ENCODE measurements around the gene SPOP. TPM values are rescaled to one million over a fixed set of nuclear protein-coding genes. Genes with fewer than 3 reads are reported as not detected.

SPOP gene
- total RNA-seq, 1 experiment from 2014 or later: 79.9 TPM

DNA sequence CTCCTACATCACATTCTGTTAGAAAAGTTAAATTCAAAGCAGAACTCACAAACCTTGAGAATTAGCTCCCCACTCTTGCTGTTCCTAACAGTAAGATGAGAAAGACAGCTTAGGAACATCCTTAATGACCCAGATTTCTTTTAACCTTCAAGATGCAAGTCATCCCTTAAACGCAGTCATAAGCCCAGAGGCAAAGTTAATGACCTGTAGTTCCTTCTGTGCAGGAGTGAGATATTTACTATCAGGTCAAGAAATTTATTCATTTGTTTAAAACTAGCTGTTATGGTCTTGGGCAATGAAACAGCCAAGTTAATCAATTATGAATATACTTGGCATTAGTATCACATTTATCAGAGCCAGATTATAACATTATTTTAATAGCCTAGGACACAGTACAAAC is 65.2 kb downstream of the SPOP start:
- H3K4me3 Mint-ChIP-seq (ENCODE audit: low read depth, unreplicated experiment): no peak overlapping the region
- BruUV-seq (replicated peaks): no TSS peak
- H3K27ac Mint-ChIP-seq (ENCODE audit: unreplicated experiment): no peak overlapping the region
- no peaks in the 10 kb centered on the region for H3K27me3 Mint-ChIP-seq (ENCODE audit: unreplicated experiment)
- H3K36me3 Mint-ChIP-seq (ENCODE audit: insufficient read depth, unreplicated experiment): peaks cover 6% of the 10 kb centered on the region
- no peak for DNase-seq
- intact Hi-C loops (cut with micrococcal nuclease; ENCODE audit: unreplicated experiment): no loop called here
- H3K4me1 Mint-ChIP-seq (ENCODE audit: low read depth, unreplicated experiment): no peaks in the 10 kb centered on the region
- no peak for TF ChIP-seq CTCF (IDR thresholded peaks at IDR 0.05; ENCODE audit: unreplicated experiment)
- CTCF ChIA-PET: interaction anchor here (0.6 kb wide), 1 partner anchor 71 kb away, joined by 4 read pairs; no protein-coding TSS in a partner anchor
- no peaks in the 10 kb centered on the region for H3K9me3 Mint-ChIP-seq (ENCODE audit: low read depth, unreplicated experiment)

- no peaks in the 10 kb centered on the region for H3K9me3 Mint-ChIP-seq (ENCODE audit: low read depth, unreplicated experiment)
- no peak overlapping the region for H3K4me3 Mint-ChIP-seq (ENCODE audit: low read depth, unreplicated experiment)
- H3K27me3 Mint-ChIP-seq (ENCODE audit: unreplicated experiment): no peaks in the 10 kb centered on the region
- no peaks in the 10 kb centered on the region for H3K4me1 Mint-ChIP-seq (ENCODE audit: low read depth, unreplicated experiment)
- intact Hi-C loops (cut with micrococcal nuclease; ENCODE audit: unreplicated experiment): no loop called here
- BruUV-seq (replicated peaks): no TSS peak
- CTCF ChIA-PET: no interaction called here
- H3K27ac Mint-ChIP-seq (ENCODE audit: unreplicated experiment): no peak overlapping the region
- no peak for TF ChIP-seq CTCF (IDR thresholded peaks at IDR 0.05; ENCODE audit: unreplicated experiment)
- peaks cover 21% of the 10 kb centered on the region for H3K36me3 Mint-ChIP-seq (ENCODE audit: insufficient read depth, unreplicated experiment)
- DNase-seq: no peak
Measured at GRCh38 chr17:49610883-49611584, 66.9 kb downstream of the SPOP start.

- intact Hi-C loops (cut with micrococcal nuclease; ENCODE audit: unreplicated experiment): no loop called here
Measured at GRCh38 chr17:49604314-49604869, 73.5 kb downstream of the SPOP start.

DNA sequence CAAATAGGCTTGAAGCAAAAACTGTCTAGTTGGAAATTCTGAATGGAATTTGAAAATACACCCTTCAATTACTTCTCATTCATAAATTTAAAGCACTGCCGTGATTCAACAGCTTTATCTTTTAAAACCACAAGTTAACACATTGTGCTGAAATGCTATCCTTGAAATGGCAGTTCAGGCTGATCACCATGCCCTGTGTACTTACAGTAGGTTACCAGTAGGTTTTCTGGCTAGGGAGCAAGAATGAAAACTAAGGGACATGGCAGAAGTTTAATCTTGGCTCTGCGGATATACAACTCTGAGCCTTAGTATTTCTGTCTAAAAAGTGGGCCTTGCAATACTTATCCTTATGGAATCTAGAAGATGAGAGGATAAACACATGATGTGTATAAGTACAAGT is 74.2 kb downstream of the SPOP start:
- no peak for DNase-seq
- H3K27me3 Mint-ChIP-seq (ENCODE audit: unreplicated experiment): no peaks in the 10 kb centered on the region
- H3K9me3 Mint-ChIP-seq (ENCODE audit: low read depth, unreplicated experiment): no peaks in the 10 kb centered on the region
- intact Hi-C loops (cut with micrococcal nuclease; ENCODE audit: unreplicated experiment): no loop called here
- peaks cover 44% of the 10 kb centered on the region for H3K36me3 Mint-ChIP-seq (ENCODE audit: insufficient read depth, unreplicated experiment)
- no peak for TF ChIP-seq CTCF (IDR thresholded peaks at IDR 0.05; ENCODE audit: unreplicated experiment)
- H3K4me1 Mint-ChIP-seq (ENCODE audit: low read depth, unreplicated experiment): no peaks in the 10 kb centered on the region
- H3K27ac Mint-ChIP-seq (ENCODE audit: unreplicated experiment): no peak overlapping the region
- H3K4me3 Mint-ChIP-seq (ENCODE audit: low read depth, unreplicated experiment): no peak overlapping the region
- no TSS peak for BruUV-seq (replicated peaks)
- CTCF ChIA-PET: no interaction called here

More at GRCh38 chr17:49604314-49604869, 73.5 kb downstream of the SPOP start:
- H3K4me1 Mint-ChIP-seq (ENCODE audit: low read depth, unreplicated experiment): no peaks in the 10 kb centered on the region
- BruUV-seq (replicated peaks): no TSS peak
- no peak overlapping the region for H3K4me3 Mint-ChIP-seq (ENCODE audit: low read depth, unreplicated experiment)
- CTCF ChIA-PET: no interaction called here
- no peaks in the 10 kb centered on the region for H3K9me3 Mint-ChIP-seq (ENCODE audit: low read depth, unreplicated experiment)
- no peak for DNase-seq
- TF ChIP-seq CTCF (IDR thresholded peaks at IDR 0.05; ENCODE audit: unreplicated experiment): no peak
- no peaks in the 10 kb centered on the region for H3K27me3 Mint-ChIP-seq (ENCODE audit: unreplicated experiment)
- H3K27ac Mint-ChIP-seq (ENCODE audit: unreplicated experiment): no peak overlapping the region
- peaks cover 44% of the 10 kb centered on the region for H3K36me3 Mint-ChIP-seq (ENCODE audit: insufficient read depth, unreplicated experiment)
